Measurements from ENCODE around the gene STK4.
"Not testable (repeated sequence)": the region's sequence is repeated elsewhere in the genome, so short reads cannot be mapped to it uniquely, and the experiment has no call there.

Gene STK4

GRCh38 chr20:45019027-45019761 lies 52.9 kb downstream of the STK4 start:
- in situ Hi-C loops (cut with MboI; ENCODE audit: low pct_unique_long_range_greater_than_20kb, low sequenced_read_pairs, unreplicated experiment): no loop called here
- no peak for DNase-seq (ENCODE audit: low spot score)
- TF ChIP-seq, protein P1, sequence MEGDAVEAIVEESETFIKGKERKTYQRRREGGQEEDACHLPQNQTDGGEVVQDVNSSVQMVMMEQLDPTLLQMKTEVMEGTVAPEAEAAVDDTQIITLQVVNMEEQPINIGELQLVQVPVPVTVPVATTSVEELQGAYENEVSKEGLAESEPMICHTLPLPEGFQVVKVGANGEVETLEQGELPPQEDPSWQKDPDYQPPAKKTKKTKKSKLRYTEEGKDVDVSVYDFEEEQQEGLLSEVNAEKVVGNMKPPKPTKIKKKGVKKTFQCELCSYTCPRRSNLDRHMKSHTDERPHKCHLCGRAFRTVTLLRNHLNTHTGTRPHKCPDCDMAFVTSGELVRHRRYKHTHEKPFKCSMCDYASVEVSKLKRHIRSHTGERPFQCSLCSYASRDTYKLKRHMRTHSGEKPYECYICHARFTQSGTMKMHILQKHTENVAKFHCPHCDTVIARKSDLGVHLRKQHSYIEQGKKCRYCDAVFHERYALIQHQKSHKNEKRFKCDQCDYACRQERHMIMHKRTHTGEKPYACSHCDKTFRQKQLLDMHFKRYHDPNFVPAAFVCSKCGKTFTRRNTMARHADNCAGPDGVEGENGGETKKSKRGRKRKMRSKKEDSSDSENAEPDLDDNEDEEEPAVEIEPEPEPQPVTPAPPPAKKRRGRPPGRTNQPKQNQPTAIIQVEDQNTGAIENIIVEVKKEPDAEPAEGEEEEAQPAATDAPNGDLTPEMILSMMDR (IDR thresholded peaks at IDR 0.05; ENCODE audit: extremely low read depth, insufficient read depth, missing control alignments): no peak

GRCh38 chr20:45019762-45020123 lies 53.4 kb downstream of the STK4 start:
- in situ Hi-C loops (cut with MboI; ENCODE audit: low pct_unique_long_range_greater_than_20kb, low sequenced_read_pairs, unreplicated experiment): no loop called here
- no peak for DNase-seq (ENCODE audit: low spot score)
- TF ChIP-seq, protein P1 (IDR thresholded peaks at IDR 0.05; ENCODE audit: extremely low read depth, insufficient read depth, missing control alignments): no peak

GRCh38 chr20:45020236-45020886 lies 54.0 kb downstream of the STK4 start:
- TF ChIP-seq, protein P1 (IDR thresholded peaks at IDR 0.05; ENCODE audit: extremely low read depth, insufficient read depth, missing control alignments): no peak
- in situ Hi-C loops (cut with MboI; ENCODE audit: low pct_unique_long_range_greater_than_20kb, low sequenced_read_pairs, unreplicated experiment): no loop called here
- DNase-seq (ENCODE audit: low spot score): no peak

- TF ChIP-seq, protein P1 (IDR thresholded peaks at IDR 0.05; ENCODE audit: extremely low read depth, insufficient read depth, missing control alignments): no peak
- in situ Hi-C loops (cut with MboI; ENCODE audit: low pct_unique_long_range_greater_than_20kb, low sequenced_read_pairs, unreplicated experiment): no loop called here
- DNase-seq (ENCODE audit: low spot score): no peak
These were observed 55.3 kb downstream of the STK4 start for GRCh38 chr20:45021631-45022030.

- DNase-seq (ENCODE audit: low spot score); in situ Hi-C loops (cut with MboI; ENCODE audit: low pct_unique_long_range_greater_than_20kb, low sequenced_read_pairs, unreplicated experiment): not testable (repeated sequence)
These were observed 56.8 kb downstream of the STK4 start for GRCh38 chr20:45023140-45023539.

- no peak for DNase-seq (ENCODE audit: low spot score)
- TF ChIP-seq, protein P1 (IDR thresholded peaks at IDR 0.05; ENCODE audit: extremely low read depth, insufficient read depth, missing control alignments): no peak
- in situ Hi-C loops (cut with MboI; ENCODE audit: low pct_unique_long_range_greater_than_20kb, low sequenced_read_pairs, unreplicated experiment): no loop called here
These were observed 62.3 kb downstream of the STK4 start for GRCh38 chr20:45028424-45029136.

DNA sequence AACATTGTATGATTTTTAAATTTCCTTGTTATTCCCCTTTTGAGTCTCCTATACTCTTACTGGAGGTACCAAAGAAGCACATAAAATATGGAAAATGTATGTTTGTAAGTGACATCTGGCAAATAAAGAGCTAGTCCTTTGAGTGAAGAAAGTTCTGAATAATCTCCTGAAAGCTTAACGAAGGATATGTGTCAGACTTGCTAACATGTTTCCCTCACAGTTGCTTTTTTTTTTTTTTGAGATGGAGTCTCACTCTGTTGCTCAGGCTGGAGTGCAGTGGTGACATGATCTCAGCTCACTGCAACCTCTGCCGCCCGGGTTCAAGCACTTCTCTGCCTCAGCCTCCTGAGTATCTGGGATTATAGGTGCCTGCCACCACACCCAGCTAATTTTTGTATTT lies 63.6 kb downstream of the STK4 start:
- in situ Hi-C loops (cut with MboI; ENCODE audit: low pct_unique_long_range_greater_than_20kb, low sequenced_read_pairs, unreplicated experiment): no loop called here
- no peak for DNase-seq (ENCODE audit: low spot score)
- TF ChIP-seq, protein P1 (IDR thresholded peaks at IDR 0.05; ENCODE audit: extremely low read depth, insufficient read depth, missing control alignments): no peak

Measured in GM13977 (cell line).